Stimulated activated CD4-positive, alpha-beta T cell treated with anti-CD3 and anti-CD28 coated beads, Interleukin-4, amount 100 ng/mL, for 48 hours (primary cell): Measurements from ENCODE around the gene GPC6.

ENCODE experiments used
- DNase-seq, 2 donors: peaks; one replicate each; pipeline ENCODE4 v3.0.0-alpha.2; 2020; ENCODE audit warnings: low read depth in 2 of 2

The GPC6 gene

GRCh38 chr13:93499991-93500390 lies 273.4 kb downstream of the GPC6 start:
- no peak for DNase-seq

GRCh38 chr13:93502071-93502470 lies 275.5 kb downstream of the GPC6 start:
- no peak for DNase-seq

- DNase-seq = no peak
Measured at GRCh38 chr13:93502987-93503615, 276.5 kb downstream of the GPC6 start.

- no peak for DNase-seq
Measured at GRCh38 chr13:93505104-93505952, 278.7 kb downstream of the GPC6 start.

- DNase-seq = no peak
Measured at GRCh38 chr13:93511011-93511410, 284.4 kb downstream of the GPC6 start.

GRCh38 chr13:93515267-93515666 lies 288.7 kb downstream of the GPC6 start:
- DNase-seq = no peak

GRCh38 chr13:93517658-93518057 lies 291.1 kb downstream of the GPC6 start:
- no peak for DNase-seq

- no peak for DNase-seq
Measured at GRCh38 chr13:93521307-93521706, 294.7 kb downstream of the GPC6 start.

GRCh38 chr13:93522501-93522900 lies 295.9 kb downstream of the GPC6 start:
- no peak for DNase-seq

GRCh38 chr13:93525087-93525486 lies 298.5 kb downstream of the GPC6 start:
- no peak for DNase-seq

- no peak for DNase-seq
Measured at GRCh38 chr13:93527748-93528297, 301.2 kb downstream of the GPC6 start.

- DNase-seq = no peak
Measured at GRCh38 chr13:93529961-93530360, 303.4 kb downstream of the GPC6 start.

- no peak for DNase-seq
Measured at GRCh38 chr13:93534181-93534700, 307.6 kb downstream of the GPC6 start.

- DNase-seq = no peak
Measured at GRCh38 chr13:93535251-93535650, 308.6 kb downstream of the GPC6 start.

- DNase-seq = no peak
Measured at GRCh38 chr13:93539914-93540313, 313.3 kb downstream of the GPC6 start.

GRCh38 chr13:93547886-93548285 lies 321.3 kb downstream of the GPC6 start:
- DNase-seq = no peak

GRCh38 chr13:93549326-93550005 lies 322.9 kb downstream of the GPC6 start:
- no peak for DNase-seq

GRCh38 chr13:93550236-93550635 lies 323.6 kb downstream of the GPC6 start:
- DNase-seq = no peak

GRCh38 chr13:93552596-93552995 lies 326.0 kb downstream of the GPC6 start:
- DNase-seq = no peak

GRCh38 chr13:93554514-93554913 lies 327.9 kb downstream of the GPC6 start:
- no peak for DNase-seq

GRCh38 chr13:93558637-93559036 lies 332.0 kb downstream of the GPC6 start:
- no peak for DNase-seq

GRCh38 chr13:93559718-93560117 lies 333.1 kb downstream of the GPC6 start:
- no peak for DNase-seq
